IMR-90 (cell line): Measurements from ENCODE around the gene CLNK. TPM values are rescaled to one million over a fixed set of nuclear protein-coding genes. Genes with fewer than 3 reads are reported as not detected.

Experiments
- ATAC-seq: fragments of 200-7000 bp; cut with Tn5 transposase; 2 replicates; pipeline ENCODE4 v1.9.1; 2020; ENCODE audit warnings: low read depth, mild to moderate bottlenecking, moderate library complexity
- BruUV-seq: library from RNA; stranded (reverse); fragments of 400-500 nt; replicated peaks from 2 replicates; lab custom pipeline; 2021; lab: Mats Ljungman, UMichigan
- CTCF ChIA-PET: fragments of 300-600 bp; formaldehyde crosslinking; extraction: SDS; loops from one replicate; lab custom pipeline; 2021; ENCODE audit warnings: antibody characterized with exemption; lab: Yijun Ruan, JAX
- POLR2A ChIA-PET: fragments of 300-600 bp; sonication (Branson Sonifier 250); formaldehyde crosslinking; loops from one replicate; lab custom pipeline; 2022; ENCODE audit warnings: antibody characterized with exemption; ENCODE audit not compliant: unreplicated experiment; lab: Charles Lee
- DNase-seq: peaks from one replicate; pipeline ENCODE4 v3.0.0; 2013
- H2AFZ ChIP-seq: replicated peaks from 2 replicates; pipeline ENCODE3; 2013; ENCODE audit warnings: low read length, mild to moderate bottlenecking; ENCODE audit not compliant: poor library complexity
- H2AK5ac ChIP-seq: 2 replicates; pipeline ENCODE4 v1.6.1; 2013; ENCODE audit warnings: low read depth, low read length, inconsistent platforms
- H2AK9ac ChIP-seq: replicated peaks from 2 replicates; pipeline ENCODE3; 2013; ENCODE audit warnings: mild to moderate bottlenecking, low read depth, low read length, moderate library complexity; ENCODE audit not compliant: poor library complexity
- H2BK120ac ChIP-seq: 2 replicates; pipeline ENCODE4 v1.6.1; 2013; ENCODE audit warnings: low read depth, low read length, inconsistent platforms
- H2BK15ac ChIP-seq: 3 replicates; pipeline ENCODE4 v1.6.1; 2013; ENCODE audit warnings: low read depth, low read length, inconsistent platforms
- H2BK20ac ChIP-seq: 2 replicates; pipeline ENCODE4 v1.6.1; 2013; ENCODE audit warnings: low read depth, mild to moderate bottlenecking, inconsistent platforms, low read length, moderate library complexity
- H2BK5ac ChIP-seq: 2 replicates; pipeline ENCODE4 v1.6.1; 2013; ENCODE audit warnings: mild to moderate bottlenecking, low read depth, low read length, inconsistent platforms; ENCODE audit not compliant: poor library complexity, severe bottlenecking
- H3K14ac ChIP-seq: replicated peaks from 2 replicates; pipeline ENCODE4 v1.6.1; 2013; ENCODE audit warnings: low read depth, low read length, inconsistent platforms
- H3K18ac ChIP-seq: 2 replicates; pipeline ENCODE4 v1.6.1; 2013; ENCODE audit warnings: low read depth, low read length, control low read depth
- H3K23ac ChIP-seq: 2 replicates; pipeline ENCODE4 v1.6.1; 2013; ENCODE audit warnings: low read depth, low read length, inconsistent platforms
- H3K27ac ChIP-seq: 2 replicates; pipeline ENCODE4 v1.5.1; 2013; ENCODE audit warnings: mild to moderate bottlenecking, control low read depth, low read length; ENCODE audit not compliant: insufficient read depth
- H3K27me3 ChIP-seq: 2 replicates; pipeline ENCODE4 v1.6.1; 2013; ENCODE audit warnings: low read length; ENCODE audit not compliant: control insufficient read depth, insufficient read depth
- H3K36me3 ChIP-seq: 2 replicates; pipeline ENCODE4 v1.6.1; 2013; ENCODE audit warnings: low read length, mixed read lengths; ENCODE audit not compliant: control insufficient read depth, insufficient read depth
- H3K4ac ChIP-seq: 2 replicates; pipeline ENCODE4 v1.6.1; 2013; ENCODE audit warnings: low read depth, low read length, inconsistent platforms
- H3K4me1 ChIP-seq: 2 replicates; pipeline ENCODE4 v1.6.1; 2013; ENCODE audit warnings: low read length, mixed read lengths; ENCODE audit not compliant: control insufficient read depth, insufficient read depth
- H3K4me2 ChIP-seq: 2 replicates; pipeline ENCODE4 v1.6.1; 2013; ENCODE audit warnings: low read depth, mild to moderate bottlenecking, control low read depth, low read length, moderate library complexity
- H3K4me3 ChIP-seq: 2 replicates; pipeline ENCODE4 v1.5.1; 2013; ENCODE audit warnings: low read depth, mild to moderate bottlenecking, control low read depth, low read length, moderate library complexity; ENCODE audit not compliant: insufficient read depth
- H3K56ac ChIP-seq: 2 replicates; pipeline ENCODE4 v1.6.1; 2013; ENCODE audit warnings: low read length, inconsistent platforms; ENCODE audit not compliant: insufficient read depth; ENCODE audit errors: extremely low read depth
- H3K79me1 ChIP-seq, 2 experiments: 2 replicates each; pipeline ENCODE4 v1.6.1; 2013; ENCODE audit warnings: low read length in 2 of 2, inconsistent platforms in 1 of 2, low read depth in 1 of 2
- H3K9ac ChIP-seq: 2 replicates; pipeline ENCODE4 v1.6.1; 2013; ENCODE audit warnings: low read depth, low read length, control low read depth
- H3K9me1 ChIP-seq: 2 replicates; pipeline ENCODE4 v1.6.1; 2013; ENCODE audit warnings: low read length, inconsistent platforms; ENCODE audit not compliant: insufficient read depth
- H3K9me3 ChIP-seq: 2 replicates; pipeline ENCODE4 v1.6.1; 2013; ENCODE audit warnings: low read length; ENCODE audit not compliant: control insufficient read depth, insufficient read depth
- H4K20me1 ChIP-seq: 2 replicates; pipeline ENCODE4 v1.6.1; 2013; ENCODE audit warnings: low read length, inconsistent platforms; ENCODE audit not compliant: insufficient read depth
- H4K5ac ChIP-seq: 2 replicates; pipeline ENCODE4 v1.6.1; 2013; ENCODE audit warnings: mild to moderate bottlenecking, low read depth, low read length, control low read depth
- H4K8ac ChIP-seq, 2 experiments: 2 replicates each; pipeline ENCODE4 v1.6.1; 2013; ENCODE audit warnings: low read depth in 2 of 2, low read length in 2 of 2, control low read depth in 1 of 2, inconsistent platforms in 1 of 2
- H4K91ac ChIP-seq: 2 replicates; pipeline ENCODE4 v1.6.1; 2013; ENCODE audit warnings: low read depth, low read length, inconsistent platforms; ENCODE audit not compliant: insufficient read depth
- BHLHE40 ChIP-seq: fragments of 150-350 bp; IDR thresholded peaks from 2 replicates; pipeline ENCODE4 v1.6.1; 2016; ENCODE audit warnings: mild to moderate bottlenecking, low read depth, low read length
- CEBPB ChIP-seq: IDR thresholded peaks from 2 replicates; pipeline ENCODE4 v1.6.1; 2012; ENCODE audit warnings: low read depth, low read length, improper control_type of control experiment
- CTCF ChIP-seq: conservative IDR thresholded peaks from 2 replicates; pipeline ENCODE4 v1.5.1; 2012; ENCODE audit warnings: mild to moderate bottlenecking, low read depth, low read length, improper control_type of control experiment
- ELK1 ChIP-seq: fragments of 150-350 bp; IDR thresholded peaks from 2 replicates; pipeline ENCODE4 v1.6.1; 2016; ENCODE audit warnings: low read depth, mild to moderate bottlenecking, low read length, moderate library complexity, borderline replicate concordance
- FOS ChIP-seq: fragments of 150-350 bp; IDR thresholded peaks from 2 replicates; pipeline ENCODE4 v1.6.1; 2016; ENCODE audit warnings: low read depth, low read length
- MAFK ChIP-seq: IDR thresholded peaks from 2 replicates; pipeline ENCODE4 v1.6.1; 2012; ENCODE audit warnings: low read depth, low read length, improper control_type of control experiment
- MAZ ChIP-seq: IDR thresholded peaks from 2 replicates; pipeline ENCODE4 v1.6.1; 2012; ENCODE audit warnings: low read depth, mild to moderate bottlenecking, low read length, improper control_type of control experiment, moderate library complexity, borderline replicate concordance
- MXI1 ChIP-seq: IDR thresholded peaks from 2 replicates; pipeline ENCODE4 v1.6.1; 2012; ENCODE audit warnings: low read depth, mild to moderate bottlenecking, low read length, moderate library complexity, borderline replicate concordance
- NFE2L2 ChIP-seq: fragments of 150-350 bp; IDR thresholded peaks from 2 replicates; pipeline ENCODE4 v1.6.1; 2016; ENCODE audit warnings: low read depth, mild to moderate bottlenecking, low read length
- POLR2A ChIP-seq: IDR thresholded peaks from 2 replicates; pipeline ENCODE4 v1.6.1; 2012; ENCODE audit warnings: mild to moderate bottlenecking, low read depth, low read length
- RAD21 ChIP-seq: IDR thresholded peaks from 2 replicates; pipeline ENCODE4 v1.6.1; 2012; ENCODE audit warnings: low read length, improper control_type of control experiment
- RFX5 ChIP-seq: IDR thresholded peaks from 2 replicates; pipeline ENCODE4 v1.8.0; 2012; ENCODE audit warnings: low read depth, mild to moderate bottlenecking, low read length, moderate library complexity
- WGBS, 2 experiments: methylation state at CpG; one replicate each; pipeline versions ENCODE4 v1.1.5 to v1.1.7; 2013; ENCODE audit warnings: missing lambda C conversion rate in 2 of 2; ENCODE audit not compliant: insufficient read length in 1 of 2; ENCODE audit errors: extremely low coverage in 2 of 2; 5-methylcytosine and 5-hydroxymethylcytosine counted together
- dilution Hi-C: fragments of 300-500 bp; cut with HindIII; formaldehyde crosslinking; loops from one replicate; pipeline ENCODE4 v1.14.3; 2018; ENCODE audit warnings: low sequenced_read_pairs; ENCODE audit not compliant: unreplicated experiment
- in situ Hi-C: fragments of 300-500 bp; cut with MboI; formaldehyde crosslinking; loops from 3 replicates; pipeline ENCODE4 v1.14.3; 2019; ENCODE audit warnings: low sequenced_read_pairs, inconsistent platforms, mixed read lengths
- intact Hi-C: fragments of 100-400 bp; cut with micrococcal nuclease; formaldehyde crosslinking; loops from 2 replicates; pipeline ENCODE4 v1.10.0; 2022
- polyA plus RNA-seq, 3 experiments: library from polyadenylated mRNA; depleted of rRNA; stranded (reverse); fragments of >200 nt; gene quantifications; 2 replicates each; pipeline ENCODE4 v1.2.3, GENCODE V29; 2012; ENCODE audit warnings: low replicate concordance in 1 of 3
- total RNA-seq: library from RNA; depleted of rRNA; stranded (reverse); fragments of >200 nt; gene quantifications from 2 replicates; pipeline ENCODE4 v1.2.3, GENCODE V29; 2012
- TF ChIP-seq, protein P1 (sequence below): fragments of 150-350 bp; IDR thresholded peaks from 2 replicates; pipeline ENCODE4 v1.6.1; 2017; ENCODE audit warnings: mild to moderate bottlenecking, antibody characterized with exemption, low read length, low read depth

Gene CLNK
- total and polyA plus RNA-seq, 2 of the 4 experiments (the other 2 are of a cell fraction) = not detected

- no peaks in the 10 kb centered on the region for H4K20me1 ChIP-seq
- no peak overlapping the region for H3K23ac ChIP-seq
- DNase-seq = no peak
- no peak overlapping the region for H3K4ac ChIP-seq
- H3K4me2 ChIP-seq = no peak overlapping the region
- BruUV-seq = no TSS peak
- H2BK5ac ChIP-seq = no peak overlapping the region
- no peak overlapping the region for H4K91ac ChIP-seq
- no peaks in the 10 kb centered on the region for H3K36me3 ChIP-seq
- no peak overlapping the region for H4K8ac ChIP-seq
- in situ Hi-C loops (no loop called here), dilution Hi-C loops (no loop called here), intact Hi-C loops (no loop called here)
- H3K9me1 ChIP-seq = no peaks in the 10 kb centered on the region
- H4K5ac ChIP-seq = no peak overlapping the region
- no peak overlapping the region for H2BK120ac ChIP-seq
- ChIA-PET CTCF (no interaction called here), POLR2A (no interaction called here)
- no peak overlapping the region for H2AK5ac ChIP-seq
- no peak overlapping the region for H2AFZ ChIP-seq
- no CpG with 5 or more reads among the region's 6 CpGs for WGBS, 2 experiments
- H2AK9ac ChIP-seq = no peak overlapping the region
- H3K4me1 ChIP-seq = no peaks in the 10 kb centered on the region
- H3K9me3 ChIP-seq = no peaks in the 10 kb centered on the region
- no peak overlapping the region for H3K14ac ChIP-seq
- no peak overlapping the region for H3K4me3 ChIP-seq
- H3K79me1 ChIP-seq = no peaks in the 10 kb centered on the region
- H3K27me3 ChIP-seq = no peaks in the 10 kb centered on the region
- H2BK15ac ChIP-seq = no peak overlapping the region
- no peak overlapping the region for H3K56ac ChIP-seq
- H3K9ac ChIP-seq = no peak overlapping the region
- no peak for TF ChIP-seq RAD21
- no peak for TF ChIP-seq MAZ
- no peak for TF ChIP-seq CTCF
- no peak for TF ChIP-seq NFE2L2
- no peak for TF ChIP-seq RFX5
- TF ChIP-seq FOS = no peak
- TF ChIP-seq, protein P1, sequence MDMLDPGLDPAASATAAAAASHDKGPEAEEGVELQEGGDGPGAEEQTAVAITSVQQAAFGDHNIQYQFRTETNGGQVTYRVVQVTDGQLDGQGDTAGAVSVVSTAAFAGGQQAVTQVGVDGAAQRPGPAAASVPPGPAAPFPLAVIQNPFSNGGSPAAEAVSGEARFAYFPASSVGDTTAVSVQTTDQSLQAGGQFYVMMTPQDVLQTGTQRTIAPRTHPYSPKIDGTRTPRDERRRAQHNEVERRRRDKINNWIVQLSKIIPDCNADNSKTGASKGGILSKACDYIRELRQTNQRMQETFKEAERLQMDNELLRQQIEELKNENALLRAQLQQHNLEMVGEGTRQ = no peak
- TF ChIP-seq ELK1 = no peak
- TF ChIP-seq BHLHE40 = no peak
- no peak for TF ChIP-seq MXI1
- TF ChIP-seq POLR2A = no peak
- no peak for TF ChIP-seq CEBPB
- TF ChIP-seq MAFK = no peak
- H2BK20ac ChIP-seq = no peak overlapping the region
- no peak for ATAC-seq
- H3K27ac ChIP-seq = no peak overlapping the region
- no peak overlapping the region for H3K18ac ChIP-seq
Measured at GRCh38 chr4:10688846-10689245, 4.3 kb upstream of the CLNK start.
